ENCODE data around the gene ATAD1.
"Not testable (repeated sequence)": the region's sequence is repeated elsewhere in the genome, so short reads cannot be mapped to it uniquely, and the experiment has no call there.

The ATAD1 gene

GRCh38 chr10:87845624-87845998 lies 27.6 kb upstream of the ATAD1 start:
- DNase-seq = no peak

- no peak for DNase-seq
These were observed 27.0 kb upstream of the ATAD1 start for GRCh38 chr10:87844837-87845623.

GRCh38 chr10:87843714-87844113 lies 25.7 kb upstream of the ATAD1 start:
- DNase-seq = no peak

- no peak for DNase-seq
These were observed 24.9 kb upstream of the ATAD1 start for GRCh38 chr10:87842776-87843497.

- no peak for DNase-seq
These were observed 24.2 kb upstream of the ATAD1 start for GRCh38 chr10:87842220-87842641.

GRCh38 chr10:87841186-87841585 lies 23.2 kb upstream of the ATAD1 start:
- DNase-seq = no peak

- no peak for DNase-seq
These were observed 20.6 kb upstream of the ATAD1 start for GRCh38 chr10:87838650-87839049.

- no peak for DNase-seq
These were observed 19.4 kb upstream of the ATAD1 start for GRCh38 chr10:87837445-87837844.

- DNase-seq = no peak
These were observed 18.1 kb upstream of the ATAD1 start for GRCh38 chr10:87836098-87836497.

- no peak for DNase-seq
These were observed 12.1 kb upstream of the ATAD1 start for GRCh38 chr10:87829986-87830729.

GRCh38 chr10:87829051-87829450 lies 11.0 kb upstream of the ATAD1 start:
- DNase-seq = not testable (repeated sequence)

- no peak for DNase-seq
These were observed 9.7 kb upstream of the ATAD1 start for GRCh38 chr10:87827681-87828080.

GRCh38 chr10:87826653-87827052 lies 8.6 kb upstream of the ATAD1 start:
- no peak for DNase-seq

- no peak for DNase-seq
These were observed 1.2 kb upstream of the ATAD1 start for GRCh38 chr10:87819289-87819585.

GRCh38 chr10:87818505-87819288 lies 671 bp upstream of the ATAD1 start:
- DNase-seq = no peak

GRCh38 chr10:87816898-87817608 lies 973 bp downstream of the ATAD1 start:
- DNase-seq = no peak

- DNase-seq = no peak
These were observed 1.7 kb downstream of the ATAD1 start for GRCh38 chr10:87816163-87816897.

GRCh38 chr10:87804939-87805569 lies 13.0 kb downstream of the ATAD1 start:
- no peak for DNase-seq

- DNase-seq = no peak
These were observed 14.2 kb downstream of the ATAD1 start for GRCh38 chr10:87803831-87804230.

GRCh38 chr10:87803328-87803727 lies 14.7 kb downstream of the ATAD1 start:
- DNase-seq = no peak

- not testable (repeated sequence) for DNase-seq
These were observed 16.1 kb downstream of the ATAD1 start for GRCh38 chr10:87801813-87802435.

Data from NCI-H2227 treated with DMSO at 0.1 percent for 48 hours (cell line).